ENCODE measurements around the gene KRT6B.

DNA sequence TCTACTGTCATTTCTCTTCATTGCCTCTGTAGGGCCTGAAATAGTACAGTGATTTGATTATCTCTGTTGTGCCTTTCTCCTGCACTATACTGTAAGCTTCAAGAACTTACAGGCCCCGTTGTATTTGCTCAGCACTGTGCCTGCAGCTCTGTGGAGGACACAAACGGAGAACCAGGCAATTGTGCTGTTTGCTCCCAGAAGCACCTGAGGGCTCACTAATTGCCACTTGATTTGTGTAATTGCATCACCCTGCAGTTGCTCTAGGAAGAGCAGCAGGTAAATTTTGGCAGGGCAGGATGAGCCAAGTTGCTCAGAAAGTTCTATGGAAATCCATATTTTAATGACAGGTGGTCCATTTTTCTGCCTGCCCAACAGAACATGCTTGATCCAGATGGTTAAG, 34.2 kb downstream of the KRT6B start:
- TF ChIP-seq, protein P1, sequence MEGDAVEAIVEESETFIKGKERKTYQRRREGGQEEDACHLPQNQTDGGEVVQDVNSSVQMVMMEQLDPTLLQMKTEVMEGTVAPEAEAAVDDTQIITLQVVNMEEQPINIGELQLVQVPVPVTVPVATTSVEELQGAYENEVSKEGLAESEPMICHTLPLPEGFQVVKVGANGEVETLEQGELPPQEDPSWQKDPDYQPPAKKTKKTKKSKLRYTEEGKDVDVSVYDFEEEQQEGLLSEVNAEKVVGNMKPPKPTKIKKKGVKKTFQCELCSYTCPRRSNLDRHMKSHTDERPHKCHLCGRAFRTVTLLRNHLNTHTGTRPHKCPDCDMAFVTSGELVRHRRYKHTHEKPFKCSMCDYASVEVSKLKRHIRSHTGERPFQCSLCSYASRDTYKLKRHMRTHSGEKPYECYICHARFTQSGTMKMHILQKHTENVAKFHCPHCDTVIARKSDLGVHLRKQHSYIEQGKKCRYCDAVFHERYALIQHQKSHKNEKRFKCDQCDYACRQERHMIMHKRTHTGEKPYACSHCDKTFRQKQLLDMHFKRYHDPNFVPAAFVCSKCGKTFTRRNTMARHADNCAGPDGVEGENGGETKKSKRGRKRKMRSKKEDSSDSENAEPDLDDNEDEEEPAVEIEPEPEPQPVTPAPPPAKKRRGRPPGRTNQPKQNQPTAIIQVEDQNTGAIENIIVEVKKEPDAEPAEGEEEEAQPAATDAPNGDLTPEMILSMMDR (IDR thresholded peaks at IDR 0.05; ENCODE audit: control extremely low read depth in 1 of 3, insufficient read depth in 1 of 3, low read depth in 1 of 3, low read length in 3 of 3), result no peak
- TF ChIP-seq CREB1 (IDR thresholded peaks at IDR 0.05) (no peak), MAFK (IDR thresholded peaks at IDR 0.05; ENCODE audit: low read depth, low read length) (no peak), EZH2 (IDR thresholded peaks at IDR 0.05; ENCODE audit: low read depth, low read length, severe bottlenecking) (no peak), RFX5 (IDR thresholded peaks at IDR 0.05; ENCODE audit: borderline replicate concordance, low read depth, low read length) (no peak), HDAC2 (IDR thresholded peaks at IDR 0.05; ENCODE audit: borderline replicate concordance in 1 of 2, low read depth in 2 of 2, low read length in 2 of 2) (no peak), BCL11A (IDR thresholded peaks at IDR 0.05; ENCODE audit: low read depth in 2 of 2, low read length in 2 of 2) (no peak), SIN3A (conservative IDR thresholded peaks at IDR 0.05 in 1 of 2, IDR thresholded peaks at IDR 0.05 in 1 of 2; ENCODE audit: low read depth in 1 of 2, low read length in 2 of 2) (no peak), KDM5A (IDR thresholded peaks at IDR 0.05; ENCODE audit: low read length) (no peak), POLR2AphosphoS5 (IDR thresholded peaks at IDR 0.05; ENCODE audit: low read depth, low read length) (no peak), SAP30 (IDR thresholded peaks at IDR 0.05; ENCODE audit: insufficient read depth, insufficient replicate concordance, low read length) (no peak)
- TF ChIP-seq, protein P2, sequence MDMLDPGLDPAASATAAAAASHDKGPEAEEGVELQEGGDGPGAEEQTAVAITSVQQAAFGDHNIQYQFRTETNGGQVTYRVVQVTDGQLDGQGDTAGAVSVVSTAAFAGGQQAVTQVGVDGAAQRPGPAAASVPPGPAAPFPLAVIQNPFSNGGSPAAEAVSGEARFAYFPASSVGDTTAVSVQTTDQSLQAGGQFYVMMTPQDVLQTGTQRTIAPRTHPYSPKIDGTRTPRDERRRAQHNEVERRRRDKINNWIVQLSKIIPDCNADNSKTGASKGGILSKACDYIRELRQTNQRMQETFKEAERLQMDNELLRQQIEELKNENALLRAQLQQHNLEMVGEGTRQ (IDR thresholded peaks at IDR 0.05; ENCODE audit: low read length), result no peak
- TF ChIP-seq, protein P3, sequence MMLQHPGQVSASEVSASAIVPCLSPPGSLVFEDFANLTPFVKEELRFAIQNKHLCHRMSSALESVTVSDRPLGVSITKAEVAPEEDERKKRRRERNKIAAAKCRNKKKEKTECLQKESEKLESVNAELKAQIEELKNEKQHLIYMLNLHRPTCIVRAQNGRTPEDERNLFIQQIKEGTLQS (IDR thresholded peaks at IDR 0.05; ENCODE audit: insufficient read depth, low read depth, low read length), result no peak
